A172 (cell line): ENCODE results near the gene ANGEL2. TPM values are rescaled to one million over a fixed set of nuclear protein-coding genes. Genes with fewer than 3 reads are reported as not detected.
"Not testable (repeated sequence)": the region's sequence is repeated elsewhere in the genome, so short reads cannot be mapped to it uniquely, and the experiment has no call there.

Experiments
- DNase-seq: peaks from one replicate; pipeline ENCODE4 v3.0.0-alpha.2; 2015; ENCODE audit warnings: low spot score
- total RNA-seq: library from RNA; depleted of rRNA; stranded (reverse); fragments of >200 nt; shearing (Covaris generic); gene quantifications from 2 replicates; pipeline ENCODE4 v1.2.3, GENCODE V29; 2014; rRNA removed

Gene ANGEL2, protein sequence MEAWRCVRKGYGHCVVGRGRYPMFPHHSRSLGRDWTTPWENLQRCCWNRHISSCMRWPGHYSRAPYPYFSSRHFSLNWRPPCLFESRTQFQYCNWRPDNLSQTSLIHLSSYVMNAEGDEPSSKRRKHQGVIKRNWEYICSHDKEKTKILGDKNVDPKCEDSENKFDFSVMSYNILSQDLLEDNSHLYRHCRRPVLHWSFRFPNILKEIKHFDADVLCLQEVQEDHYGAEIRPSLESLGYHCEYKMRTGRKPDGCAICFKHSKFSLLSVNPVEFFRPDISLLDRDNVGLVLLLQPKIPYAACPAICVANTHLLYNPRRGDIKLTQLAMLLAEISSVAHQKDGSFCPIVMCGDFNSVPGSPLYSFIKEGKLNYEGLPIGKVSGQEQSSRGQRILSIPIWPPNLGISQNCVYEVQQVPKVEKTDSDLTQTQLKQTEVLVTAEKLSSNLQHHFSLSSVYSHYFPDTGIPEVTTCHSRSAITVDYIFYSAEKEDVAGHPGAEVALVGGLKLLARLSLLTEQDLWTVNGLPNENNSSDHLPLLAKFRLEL
- total RNA-seq = 71.1 and 83.0 TPM in 2 replicates

DNA sequence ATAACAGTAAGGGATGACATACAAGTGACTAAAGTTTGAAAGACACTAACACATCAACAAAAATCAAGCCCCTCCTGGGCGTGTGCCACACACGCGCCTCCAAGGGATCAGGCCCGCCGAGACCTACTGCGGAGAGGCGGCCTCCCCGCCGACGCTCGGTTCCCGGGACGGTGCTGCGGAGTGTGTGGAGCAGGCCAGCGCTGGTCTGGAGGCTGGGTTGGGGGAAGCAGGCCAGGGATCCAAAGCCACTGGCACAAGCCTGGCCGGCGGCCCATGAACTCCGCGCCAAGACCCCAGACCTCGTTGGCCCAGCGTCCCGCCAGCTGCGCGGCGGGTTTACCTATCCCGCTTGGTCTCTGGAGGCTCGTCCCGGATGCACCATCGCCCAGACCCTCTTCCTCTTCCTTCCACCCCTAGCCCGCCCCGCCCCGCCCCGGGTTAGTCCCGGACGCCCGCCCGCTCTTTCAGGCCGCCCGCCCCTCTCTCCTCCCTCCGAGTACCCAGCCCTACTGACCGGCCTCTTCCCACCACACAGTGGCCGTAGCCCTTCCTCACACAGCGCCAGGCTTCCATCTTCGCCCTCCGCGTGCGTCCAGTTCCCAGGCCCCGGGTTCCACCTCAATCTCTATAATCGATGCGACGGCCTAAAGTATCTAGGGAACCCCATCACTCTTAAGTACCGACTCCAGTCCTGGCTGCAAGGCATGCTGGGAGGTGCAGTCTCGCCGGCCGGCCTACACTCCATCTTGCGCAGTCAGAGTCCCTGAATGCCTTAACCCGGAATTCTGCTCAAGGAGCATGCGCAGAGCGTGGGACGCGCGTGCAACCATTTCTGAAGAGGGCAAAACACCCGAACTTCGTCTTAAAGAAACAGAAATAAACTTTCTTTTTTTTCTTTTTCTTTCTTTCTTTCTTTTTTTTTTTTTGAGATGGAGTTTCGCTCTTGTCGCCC is at the start of gene ANGEL2:
Gene ANGEL2, minus strand, starts transcription at position 769 of the 952 bp plus-strand sequence. Its CDS starts 196 bp downstream, at position 573.
- DNase-seq = peak; percentile 97

DNA sequence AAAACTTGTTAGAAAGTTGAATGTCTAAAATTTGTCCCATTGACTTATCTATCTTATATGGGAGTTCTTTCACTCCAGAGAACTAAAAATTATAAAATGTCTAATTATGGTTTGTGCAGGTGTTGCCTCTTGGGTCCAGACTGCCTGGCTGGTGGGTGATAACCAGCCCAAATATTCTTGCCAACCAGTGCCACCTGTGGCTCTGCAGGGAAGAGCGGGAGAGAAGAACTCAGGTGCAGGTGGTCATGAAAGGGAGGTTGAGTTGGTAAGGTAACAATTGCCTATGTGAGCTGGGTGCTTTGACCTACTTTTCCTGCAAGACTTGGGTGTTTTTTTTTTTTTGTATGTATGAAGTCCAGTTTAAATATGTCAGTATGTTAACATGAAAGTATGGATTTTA is 45.6 kb upstream of the ANGEL2 start:
- DNase-seq = no peak

DNA sequence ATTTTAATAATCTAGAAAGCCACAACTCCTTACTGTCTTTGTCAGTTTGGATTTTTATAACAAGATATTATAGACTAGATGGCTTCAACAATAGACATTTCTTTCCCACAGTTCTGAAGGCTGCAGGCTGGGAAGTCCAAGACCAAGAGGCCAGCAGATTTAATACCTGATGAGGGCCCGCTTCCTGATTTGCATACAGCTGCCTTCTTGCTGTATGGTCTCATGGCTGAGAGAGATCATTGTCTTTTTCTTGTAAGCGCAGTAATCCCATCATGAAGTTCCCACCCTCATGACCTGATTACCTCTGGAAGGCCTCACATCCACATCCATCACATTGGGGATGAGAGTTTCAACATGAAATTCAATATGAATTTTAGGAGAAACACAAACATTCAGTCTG is 45.2 kb upstream of the ANGEL2 start:
- no peak for DNase-seq

DNA sequence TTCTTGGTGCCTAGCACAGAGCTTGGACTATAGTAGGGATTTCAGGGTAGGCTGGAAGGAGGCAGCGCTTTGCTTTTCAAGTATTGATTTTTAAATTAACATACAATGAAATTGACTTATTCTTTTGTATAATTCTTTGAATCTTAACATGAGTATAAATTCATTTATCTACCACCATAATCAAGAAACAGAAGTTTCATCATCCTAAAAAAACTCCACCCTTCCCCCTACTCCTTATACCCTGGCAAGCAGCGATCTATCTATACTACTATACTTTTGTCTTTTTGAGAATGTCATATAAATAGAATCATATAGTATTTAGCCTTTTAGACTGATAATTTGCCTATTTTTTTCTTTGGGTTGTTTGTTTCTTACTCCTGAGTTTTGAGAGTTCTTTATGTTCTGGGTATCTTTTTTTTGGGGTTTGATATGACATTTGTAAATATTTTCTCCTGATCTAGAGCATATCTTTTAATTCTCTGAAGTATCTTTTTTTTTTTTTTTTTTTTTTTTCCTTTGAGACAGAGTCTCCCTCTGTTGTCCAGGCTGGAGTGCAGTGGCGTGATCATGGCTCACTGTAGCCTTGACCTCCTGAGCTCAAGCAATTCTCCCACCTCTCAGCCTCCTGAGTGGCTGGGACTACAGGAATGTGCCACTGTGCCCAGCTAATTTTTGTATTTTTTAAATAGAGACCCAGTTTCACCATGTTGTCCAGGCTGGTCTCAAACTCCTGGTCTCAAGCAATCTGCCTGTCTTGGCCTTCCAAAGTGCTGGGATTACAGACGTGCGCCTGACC is 41.8 kb upstream of the ANGEL2 start:
- DNase-seq = no peak

DNA sequence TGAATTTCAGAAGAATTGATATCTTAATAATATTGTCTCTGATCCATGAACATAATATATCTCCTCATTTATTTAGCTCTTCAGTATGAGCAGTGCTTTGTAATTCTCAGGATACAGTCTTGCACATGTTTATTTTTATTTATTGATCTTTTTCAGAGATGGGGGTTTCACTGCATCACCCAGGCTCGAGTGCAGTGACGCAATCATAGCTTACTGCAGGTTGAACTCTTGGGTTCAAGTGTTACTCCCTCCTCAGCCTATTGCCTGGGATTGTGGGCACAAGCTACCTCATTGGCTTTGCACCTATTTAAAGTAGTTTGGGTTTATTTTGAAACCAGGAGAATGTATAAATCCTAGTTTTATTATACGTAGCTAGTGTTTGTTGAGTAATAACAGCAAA is 40.1 kb upstream of the ANGEL2 start:
- no peak for DNase-seq

DNA sequence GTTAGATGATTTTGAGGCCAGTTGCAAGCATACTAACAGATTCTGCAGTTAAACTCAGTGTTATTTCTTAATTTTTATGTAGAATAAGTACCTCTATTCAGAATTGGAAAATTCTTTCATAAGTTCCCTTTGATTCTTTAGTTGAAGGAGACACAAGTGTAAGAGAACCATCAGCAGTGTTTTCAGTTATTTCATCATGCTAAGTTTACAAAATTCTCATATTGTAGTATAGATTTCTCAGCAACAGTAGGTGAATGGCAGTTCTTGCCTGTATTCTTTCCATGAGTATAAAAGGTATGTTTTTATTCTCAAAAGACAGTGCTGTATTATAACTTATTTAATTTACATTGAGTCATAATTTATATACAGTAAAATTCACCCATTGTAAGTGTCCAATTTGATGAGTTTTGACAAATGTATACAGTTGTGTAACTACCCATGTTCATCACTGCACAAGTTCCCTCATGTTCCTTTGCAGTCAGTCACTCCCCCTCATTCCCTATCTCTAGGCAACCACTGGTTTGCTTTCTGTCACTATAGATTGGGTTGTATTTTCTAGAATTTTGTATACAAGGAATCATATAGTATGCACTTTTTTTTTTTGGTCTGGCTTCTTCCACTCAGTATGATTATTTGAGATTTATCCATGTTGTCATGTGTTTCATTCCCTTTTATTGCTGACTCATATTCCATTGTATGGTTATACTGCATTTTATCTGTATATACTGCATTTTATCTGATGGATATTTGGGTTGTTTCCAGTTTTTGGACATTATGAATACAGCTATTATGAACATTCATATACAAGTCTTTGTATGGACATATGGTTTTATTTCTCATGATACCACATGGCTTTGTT is 39.3 kb upstream of the ANGEL2 start:
- no peak for DNase-seq

DNA sequence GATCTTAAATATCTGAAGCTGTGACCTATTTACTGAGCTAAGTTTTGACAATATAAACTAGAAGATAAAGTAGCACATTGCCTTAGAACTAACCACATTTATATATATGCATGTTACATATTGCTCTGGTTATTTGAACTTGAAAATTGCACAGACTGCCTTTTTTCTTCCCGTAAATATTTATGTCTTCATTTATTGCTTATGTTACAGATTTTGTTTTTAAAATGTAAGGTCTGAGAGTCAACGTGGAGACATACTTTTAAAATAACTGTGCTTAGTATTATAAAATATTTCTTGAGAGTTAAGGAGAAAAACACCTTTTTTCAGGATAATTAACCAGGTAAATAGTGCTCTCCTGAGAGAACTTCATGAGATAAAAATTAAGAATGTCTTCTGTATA is 38.5 kb upstream of the ANGEL2 start:
- DNase-seq = no peak

DNA sequence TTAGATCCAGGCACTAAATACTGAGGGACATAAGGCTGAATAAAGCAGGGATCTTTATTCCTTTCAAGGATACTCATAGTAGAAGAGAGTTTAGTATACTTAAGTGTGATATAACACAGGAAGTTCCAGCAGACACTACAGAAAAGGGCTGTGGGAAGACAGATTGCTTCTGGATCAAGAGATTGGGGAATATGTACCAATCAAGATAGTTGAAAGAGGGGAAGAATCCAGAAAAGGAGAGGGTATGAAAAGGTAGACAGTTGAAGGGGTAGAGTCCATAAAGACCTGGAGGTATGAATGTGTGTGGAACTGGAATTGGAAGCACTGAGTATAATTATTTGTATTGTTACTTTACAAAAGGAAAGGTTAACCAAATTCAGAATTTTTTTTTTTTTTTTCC is 37.8 kb upstream of the ANGEL2 start:
- no peak for DNase-seq

DNA sequence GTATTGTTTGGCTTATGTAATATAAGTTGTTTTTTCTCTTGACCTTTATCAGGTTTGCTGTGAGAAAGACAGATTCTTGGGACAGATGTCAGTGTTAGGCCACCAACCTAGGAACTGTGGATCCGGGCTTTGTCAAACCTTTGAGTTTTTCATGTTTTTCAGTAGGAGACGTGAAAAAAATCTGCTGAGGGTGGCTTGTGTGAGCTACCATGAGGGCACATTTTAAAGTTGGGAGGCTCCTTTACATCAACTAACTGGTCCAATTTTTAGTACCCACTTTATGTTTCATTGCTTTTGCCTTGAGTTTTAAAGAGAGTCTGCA is 36.2 kb upstream of the ANGEL2 start:
- no peak for DNase-seq

DNA sequence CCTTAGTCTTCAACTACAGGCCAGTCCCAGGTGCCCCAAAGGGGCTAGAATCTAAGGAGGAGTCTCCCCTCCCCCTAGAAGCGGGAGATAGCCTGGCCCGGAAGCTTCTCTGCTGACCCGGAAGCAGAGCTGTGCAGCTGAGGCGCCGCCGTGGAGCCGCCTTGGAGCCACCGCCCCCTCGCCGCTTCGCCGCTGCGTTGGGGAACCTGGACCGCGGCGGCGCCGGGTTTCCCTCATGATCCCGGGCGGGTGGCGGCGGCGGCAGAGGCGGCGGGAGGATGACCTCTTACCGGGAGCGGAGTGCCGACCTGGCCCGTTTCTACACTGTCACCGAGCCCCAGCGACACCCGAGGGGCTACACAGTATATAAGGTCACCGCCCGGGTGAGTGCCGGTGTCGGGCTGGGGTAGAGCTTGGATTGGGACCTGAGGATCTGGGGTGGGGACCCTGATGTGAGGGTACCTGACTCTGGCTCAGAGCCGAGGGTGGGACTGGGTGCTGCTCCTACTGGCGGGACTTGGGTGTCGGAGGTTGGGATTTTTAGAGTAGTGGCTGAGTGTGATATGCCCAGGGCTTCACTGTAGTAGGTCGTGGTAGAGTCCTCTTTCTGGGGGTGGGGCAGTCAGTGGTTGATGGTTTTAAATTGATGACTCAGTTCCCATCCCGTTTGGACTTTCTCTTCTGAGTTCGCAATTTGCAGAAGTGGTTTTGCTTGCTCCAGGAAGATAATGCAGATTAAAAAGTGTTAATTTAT is 35.6 kb upstream of the ANGEL2 start, which contains the start of gene RPS6KC1:
Gene RPS6KC1, plus strand, starts transcription at position 115 of the 754 bp plus-strand sequence. Its CDS starts 164 bp downstream, at position 279.
- peak; percentile 87 for DNase-seq

DNA sequence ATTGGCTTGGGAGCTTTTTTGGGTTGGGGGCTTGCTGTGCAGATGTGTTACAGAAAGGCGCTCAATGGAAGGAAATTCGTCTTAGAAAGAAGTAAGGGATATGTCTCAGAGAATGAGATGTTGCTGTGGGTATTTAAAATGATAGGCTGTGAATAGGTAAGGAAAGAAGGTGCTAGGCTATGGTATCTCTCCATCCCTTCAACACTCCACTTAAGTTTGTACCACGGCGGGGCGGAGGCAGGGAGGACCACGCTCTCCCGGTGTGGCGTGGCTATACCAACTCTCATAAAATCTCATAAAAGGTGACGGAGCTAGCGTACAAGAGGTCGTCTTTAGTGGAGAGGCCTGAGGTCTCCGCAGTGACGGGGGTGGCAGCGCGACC is 35.1 kb upstream of the ANGEL2 start:
- no peak for DNase-seq

DNA sequence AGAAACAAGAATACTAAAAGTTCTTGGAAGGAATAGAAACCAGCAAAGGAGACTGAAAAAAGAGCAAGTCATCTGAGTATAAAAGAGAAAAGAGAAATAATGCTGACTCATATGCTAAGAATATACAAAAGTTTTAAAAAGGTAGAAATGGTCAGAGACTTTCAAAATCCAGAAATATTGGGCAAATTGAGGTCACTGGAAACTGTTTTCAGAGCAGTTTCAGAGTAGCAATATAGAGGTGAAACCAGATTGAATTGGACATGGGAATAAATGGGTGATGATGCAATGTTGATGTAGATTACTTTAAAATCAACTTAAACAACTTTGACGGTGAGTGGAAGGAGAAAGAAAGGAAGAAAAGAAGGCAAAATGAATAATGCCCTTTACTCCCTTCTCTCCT is 33.6 kb upstream of the ANGEL2 start:
- no peak for DNase-seq

DNA sequence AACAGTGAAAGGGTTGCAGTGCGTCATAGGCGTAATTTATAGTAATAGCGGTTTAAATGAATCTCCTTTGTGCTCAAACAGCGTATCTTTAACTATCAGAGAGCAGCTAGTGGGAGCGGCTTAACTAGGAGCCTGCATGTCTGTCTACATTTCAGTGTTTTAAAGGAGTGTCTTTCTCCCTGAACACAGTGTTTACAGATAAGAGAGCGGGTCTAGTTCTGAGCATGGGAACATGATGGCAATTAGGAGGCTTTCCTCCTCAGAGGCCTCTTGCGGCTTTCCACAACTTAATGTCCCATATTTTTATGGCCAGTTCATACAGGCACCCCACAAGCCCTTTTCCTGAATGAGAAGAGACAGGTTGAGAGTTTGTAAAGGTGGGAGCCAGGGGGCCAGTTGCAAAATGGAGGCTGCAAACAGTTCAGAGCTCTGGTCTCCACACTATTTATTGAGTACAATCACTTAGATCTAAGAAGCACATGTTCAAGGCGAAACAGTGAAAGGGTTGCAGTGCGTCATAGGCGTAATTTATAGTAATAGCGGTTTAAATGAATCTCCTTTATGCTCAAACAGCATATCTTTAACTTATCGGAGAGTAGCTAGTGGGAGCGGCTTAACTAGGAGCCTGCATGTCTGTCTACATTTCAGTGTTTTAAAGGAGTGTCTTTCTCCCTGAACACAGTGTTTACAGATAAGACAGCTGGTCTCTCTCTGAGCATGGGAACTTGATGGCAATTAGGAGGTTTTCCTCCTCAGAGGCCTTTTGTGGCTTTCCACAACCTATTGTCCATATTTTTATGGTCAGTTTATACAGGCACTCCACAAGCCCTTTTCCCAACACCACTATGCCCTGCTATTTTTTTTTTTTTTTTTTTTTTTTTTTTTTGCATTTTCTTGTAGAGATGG is 29.9 kb upstream of the ANGEL2 start:
- not testable (repeated sequence) for DNase-seq

DNA sequence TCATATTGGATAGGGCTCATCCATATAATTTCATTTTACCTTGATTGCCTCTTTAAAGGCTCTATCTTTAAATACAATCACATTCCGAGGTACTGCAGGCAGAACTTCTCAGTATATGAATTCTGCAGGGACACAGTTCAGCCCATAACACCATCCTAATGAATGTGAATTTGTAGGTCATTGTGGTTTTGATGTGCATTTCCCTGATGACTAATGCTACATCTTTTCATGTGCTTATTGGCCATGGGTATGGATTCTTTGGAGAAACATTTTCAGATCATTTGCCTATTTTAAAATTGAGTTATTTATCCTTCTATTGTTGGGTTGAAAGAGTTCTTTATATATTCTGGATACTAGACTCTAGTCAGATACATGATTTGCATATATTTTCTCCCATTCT is 25.8 kb upstream of the ANGEL2 start:
- peak; percentile 67 for DNase-seq

DNA sequence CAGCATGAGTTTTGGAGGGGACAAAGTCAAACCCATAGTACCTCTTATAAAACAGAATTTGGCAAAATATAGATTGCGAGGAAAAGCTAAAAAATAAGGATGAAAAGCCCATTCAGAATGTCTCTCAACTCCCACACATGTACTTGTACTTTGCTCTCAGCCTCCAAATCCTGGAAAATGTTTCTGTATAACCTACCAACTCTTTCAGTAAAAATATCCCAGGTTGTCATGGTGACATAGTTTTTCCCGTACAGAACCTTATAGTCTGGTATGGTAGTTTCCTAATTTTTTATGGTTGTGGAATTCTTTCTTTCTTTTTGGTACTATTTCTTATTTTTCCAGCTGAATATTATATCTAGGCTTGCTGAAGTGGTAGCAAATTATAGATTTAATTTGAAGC is 19.9 kb upstream of the ANGEL2 start:
- DNase-seq = no peak

DNA sequence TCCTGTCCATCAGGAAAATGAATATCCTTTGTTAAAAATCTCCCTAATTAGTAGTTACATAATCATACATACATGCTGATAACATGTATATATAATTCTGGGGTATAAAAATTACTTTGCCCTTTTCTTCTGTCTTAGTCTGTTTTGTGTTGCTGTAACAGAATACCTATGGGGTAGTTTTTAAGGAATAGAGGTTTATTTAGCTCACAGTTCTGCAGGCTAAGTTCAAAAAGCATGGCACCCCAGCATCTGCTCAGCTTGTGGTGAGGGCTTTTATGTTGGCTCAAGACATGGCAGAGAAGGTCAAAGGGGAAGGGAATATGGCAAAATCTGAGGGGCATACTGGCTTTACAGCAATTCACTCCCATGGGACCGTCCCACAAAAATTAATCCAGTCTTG is 19.0 kb upstream of the ANGEL2 start:
- no peak for DNase-seq

DNA sequence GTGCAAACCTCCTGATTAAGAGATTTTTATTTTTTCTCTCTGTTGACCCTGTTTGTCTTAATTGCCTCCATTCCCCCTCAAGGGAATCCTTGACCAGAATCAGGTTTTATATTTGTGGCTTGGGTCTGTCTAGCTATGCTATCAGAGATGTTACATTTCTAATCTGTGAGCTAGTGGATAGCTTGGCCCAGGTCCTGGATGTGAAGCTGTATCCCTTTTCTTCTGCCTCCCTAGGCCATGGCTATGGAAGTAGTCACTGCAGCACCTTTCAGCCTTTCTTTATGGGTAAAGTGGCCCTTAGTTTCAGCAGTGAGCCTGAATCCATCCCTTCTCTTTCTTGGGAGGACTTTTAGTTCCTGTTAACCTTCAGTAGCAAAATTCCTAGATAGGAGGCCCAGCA is 17.0 kb upstream of the ANGEL2 start:
- no peak for DNase-seq

DNA sequence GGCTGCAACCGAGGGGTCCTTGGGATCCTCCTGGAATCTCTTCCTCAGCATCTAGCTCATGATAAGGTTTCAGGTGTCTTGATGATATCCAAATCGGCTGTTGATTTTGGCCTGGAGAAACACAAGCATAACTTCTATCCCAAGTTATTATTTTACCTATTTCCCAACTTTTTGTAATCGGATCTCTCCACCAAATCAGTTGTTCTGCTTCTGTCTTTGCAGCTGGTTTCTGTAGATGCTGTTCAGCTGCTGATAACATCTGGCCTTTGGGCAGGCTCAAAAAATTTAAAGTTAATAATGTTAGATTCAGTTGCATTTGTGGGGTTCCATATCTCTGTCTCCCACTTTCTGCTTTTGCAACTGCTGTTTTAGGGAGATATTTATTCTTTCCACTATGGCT is 11.4 kb upstream of the ANGEL2 start:
- not testable (repeated sequence) for DNase-seq

DNA sequence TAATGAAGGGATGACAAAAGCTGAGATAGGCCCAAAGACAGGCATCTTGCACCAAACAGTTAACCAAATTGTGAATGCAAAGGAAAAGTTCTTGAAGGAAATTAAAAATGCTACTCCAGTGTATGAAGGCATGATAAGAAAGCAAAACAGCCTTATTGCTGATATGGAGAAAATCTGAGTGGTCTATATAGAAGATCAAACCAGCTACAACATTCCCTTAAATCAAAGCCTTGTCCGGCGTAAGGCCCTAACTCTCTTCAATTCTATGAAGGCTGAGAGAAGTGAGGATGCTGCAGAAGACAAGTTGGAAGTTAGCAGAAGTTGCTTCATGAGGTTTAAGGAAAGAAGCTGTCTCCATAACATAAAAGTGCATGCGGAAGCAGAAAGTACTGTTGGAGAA is 4.3 kb upstream of the ANGEL2 start:
- DNase-seq = no peak
